Stomach (tissue), 4 donors: ENCODE results near the gene SPO11.

ENCODE experiments used
- CTCF ChIP-seq, 7 experiments: fragments of 450-650 bp in 4 of 7; fragments of 200-600 bp in 3 of 7; sonication (generic) in 3 of 7; IDR thresholded peaks; one replicate each; pipeline ENCODE4 v1.5.1; 2016 to 2019; ENCODE audit warnings: antibody characterized with exemption in 7 of 7, control low read depth in 2 of 7, mild to moderate bottlenecking in 1 of 7
- POLR2A ChIP-seq, 4 donors: fragments of 450-650 bp; IDR thresholded peaks; one replicate each; pipeline ENCODE4 v1.6.1; 2016; ENCODE audit warnings: antibody characterized with exemption in 4 of 4, control low read depth in 2 of 4, mild to moderate bottlenecking in 1 of 4, moderate library complexity in 1 of 4
- POLR2AphosphoS5 ChIP-seq, 3 donors: sonication (generic); formaldehyde crosslinking; IDR thresholded peaks; one replicate each; pipeline ENCODE4 v1.6.1; 2016; ENCODE audit warnings: antibody characterized with exemption in 3 of 3

- TF ChIP-seq CTCF (IDR thresholded peaks at IDR 0.05) (no peak), POLR2AphosphoS5 (IDR thresholded peaks at IDR 0.05) (no peak), POLR2A (IDR thresholded peaks at IDR 0.05) (no peak)
Observed at GRCh38 chr20:57283860-57284259, 45.7 kb upstream of the SPO11 start.
